ENCODE results near the gene CFAP91. TPM values are rescaled to one million over a fixed set of nuclear protein-coding genes. Genes with fewer than 3 reads are reported as not detected.

Gene CFAP91
- under 1 TPM in 3 of 6 donors, not detected in 3; 0.12 to 0.43 (median 0.31) TPM for polyA plus RNA-seq (ENCODE audit: low read depth in 6 of 6)

- Mint-ChIP-seq H3K4me3 (peak within 1 kb of the TSS; percentile 78 to 91 (median 86)), H3K27me3 (no peaks in the 10 kb centered on the region), H3K9me3 (peaks cover 0 to 5% (median 0%) of the 10 kb centered on the region in 7 donors), H3K4me1 (peaks cover 15 to 29% (median 23%) of the 10 kb centered on the region in 3 donors), H3K27ac (peak within 1 kb of the TSS; percentile 67 to 93 (median 84)), H3K36me3 (no peaks in the 10 kb centered on the region)
- ATAC-seq (ENCODE audit: low read depth in 2 of 2) (peak; percentile 91 to 92), DNase-seq (peak; percentile 80)
Measured at GRCh38 chr3:119702530-119703527, at the start of gene CFAP91. Gene CFAP91 (plus strand): TSS chr3:119703022. CDS start chr3:119703099, 77 bp downstream.

- no peak for DNase-seq
- H3K36me3 Mint-ChIP-seq, result peaks cover 9 to 18% of the 10 kb centered on the region in 2 donors
- H3K4me3 Mint-ChIP-seq, result peak overlapping the region in 1 of 8 donors; percentile 42
- H3K27me3 Mint-ChIP-seq, result no peaks in the 10 kb centered on the region
- no peak for ATAC-seq (ENCODE audit: low read depth in 2 of 2)
- H3K9me3 Mint-ChIP-seq, result no peaks in the 10 kb centered on the region
- H3K27ac Mint-ChIP-seq, result no peak overlapping the region
- no peaks in the 10 kb centered on the region for H3K4me1 Mint-ChIP-seq
Measured at GRCh38 chr3:119653876-119654275, 48.9 kb upstream of the CFAP91 start.

- ATAC-seq (ENCODE audit: low read depth in 2 of 2) (no peak), DNase-seq (no peak)
- Mint-ChIP-seq H3K27me3 (no peaks in the 10 kb centered on the region), H3K27ac (no peak overlapping the region), H3K4me3 (no peak overlapping the region), H3K36me3 (peaks cover 4 to 14% of the 10 kb centered on the region in 2 donors), H3K4me1 (peaks cover 11 to 18% (median 12%) of the 10 kb centered on the region in 3 donors), H3K9me3 (no peaks in the 10 kb centered on the region)
Measured at GRCh38 chr3:119657887-119658702, 44.7 kb upstream of the CFAP91 start.

GRCh38 chr3:119658994-119659393 is 43.8 kb upstream of the CFAP91 start:
- ATAC-seq (ENCODE audit: low read depth in 2 of 2) (no peak), DNase-seq (no peak)
- H3K27me3 Mint-ChIP-seq, result no peaks in the 10 kb centered on the region
- H3K4me1 Mint-ChIP-seq, result peaks cover 17 to 26% (median 17%) of the 10 kb centered on the region in 3 donors
- H3K36me3 Mint-ChIP-seq, result peaks cover 4 to 10% of the 10 kb centered on the region in 2 donors
- H3K27ac Mint-ChIP-seq, result no peak overlapping the region
- H3K9me3 Mint-ChIP-seq, result no peaks in the 10 kb centered on the region
- H3K4me3 Mint-ChIP-seq, result no peak overlapping the region

GRCh38 chr3:119659606-119660291 is 43.1 kb upstream of the CFAP91 start:
- DNase-seq (no peak), ATAC-seq (ENCODE audit: low read depth in 2 of 2) (no peak)
- Mint-ChIP-seq H3K36me3 (peaks cover 4 to 7% of the 10 kb centered on the region in 2 donors), H3K27me3 (no peaks in the 10 kb centered on the region), H3K9me3 (no peaks in the 10 kb centered on the region), H3K4me3 (no peak overlapping the region), H3K27ac (no peak overlapping the region), H3K4me1 (peaks cover 21 to 34% (median 24%) of the 10 kb centered on the region in 3 donors)

GRCh38 chr3:119660474-119661440 is 42.1 kb upstream of the CFAP91 start, which contains the start of gene POPDC2:
Gene POPDC2 (minus strand): TSS chr3:119660589. CDS start chr3:119660423, 166 bp downstream.
- peaks cover 21 to 37% (median 29%) of the 10 kb centered on the region in 3 donors for H3K4me1 Mint-ChIP-seq
- peaks cover 0 to 7% of the 10 kb centered on the region in 2 donors for H3K36me3 Mint-ChIP-seq
- no peaks in the 10 kb centered on the region for H3K27me3 Mint-ChIP-seq
- ATAC-seq (ENCODE audit: low read depth in 2 of 2) (no peak), DNase-seq (no peak)
- H3K9me3 Mint-ChIP-seq, result no peaks in the 10 kb centered on the region
- H3K4me3 Mint-ChIP-seq, result no peak within 1 kb of the TSS
- peak within 1 kb of the TSS in 2 of 6 donors; percentile 22 to 77 for H3K27ac Mint-ChIP-seq

- no peaks in the 10 kb centered on the region for H3K27me3 Mint-ChIP-seq
Measured at GRCh38 chr3:119662604-119663373, 40.0 kb upstream of the CFAP91 start.

GRCh38 chr3:119663885-119664284 is 38.9 kb upstream of the CFAP91 start:
- Mint-ChIP-seq H3K36me3 (peaks cover 0 to 7% of the 10 kb centered on the region in 2 donors), H3K27me3 (no peaks in the 10 kb centered on the region), H3K4me3 (no peak overlapping the region), H3K9me3 (peaks cover 0 to 2% (median 0%) of the 10 kb centered on the region in 7 donors), H3K27ac (peak overlapping the region in 4 of 6 donors; percentile 16 to 90 (median 60)), H3K4me1 (peaks cover 26 to 50% (median 33%) of the 10 kb centered on the region in 3 donors)
- no peak for ATAC-seq (ENCODE audit: low read depth in 2 of 2)
- no peak for DNase-seq

More at GRCh38 chr3:119662604-119663373, 40.0 kb upstream of the CFAP91 start:
- Mint-ChIP-seq H3K9me3 (peaks cover 0 to 2% (median 0%) of the 10 kb centered on the region in 7 donors), H3K27ac (peak overlapping the region in 2 of 6 donors; percentile 66 to 91), H3K4me3 (no peak overlapping the region), H3K4me1 (peaks cover 26 to 50% (median 33%) of the 10 kb centered on the region in 3 donors), H3K36me3 (peaks cover 0 to 7% of the 10 kb centered on the region in 2 donors)
- ATAC-seq (ENCODE audit: low read depth in 2 of 2) (peak in 1 of 2 donors; percentile 20), DNase-seq (no peak)

GRCh38 chr3:119664370-119664769 is 38.5 kb upstream of the CFAP91 start:
- Mint-ChIP-seq H3K4me3 (no peak overlapping the region), H3K27ac (peak overlapping the region in 4 of 6 donors; percentile 22 to 90 (median 60)), H3K4me1 (peaks cover 26 to 50% (median 33%) of the 10 kb centered on the region in 3 donors), H3K9me3 (peaks cover 0 to 2% (median 0%) of the 10 kb centered on the region in 7 donors), H3K36me3 (peaks cover 1 to 7% of the 10 kb centered on the region in 2 donors), H3K27me3 (no peaks in the 10 kb centered on the region)
- no peak for DNase-seq
- no peak for ATAC-seq (ENCODE audit: low read depth in 2 of 2)

GRCh38 chr3:119664850-119665379 is 37.9 kb upstream of the CFAP91 start:
- peaks cover 1 to 5% of the 10 kb centered on the region in 2 donors for H3K36me3 Mint-ChIP-seq
- H3K4me1 Mint-ChIP-seq, result peaks cover 23 to 50% (median 35%) of the 10 kb centered on the region in 3 donors
- peaks cover 0 to 2% (median 0%) of the 10 kb centered on the region in 7 donors for H3K9me3 Mint-ChIP-seq
- H3K27ac Mint-ChIP-seq, result peak overlapping the region; percentile 3 to 85 (median 36)
- no peaks in the 10 kb centered on the region for H3K27me3 Mint-ChIP-seq
- ATAC-seq (ENCODE audit: low read depth in 2 of 2) (peak; percentile 63 to 72), DNase-seq (no peak)
- no peak overlapping the region for H3K4me3 Mint-ChIP-seq
